Panc1 (cell line): ENCODE results near the gene KLF16. TPM values are rescaled to one million over a fixed set of nuclear protein-coding genes. Genes with fewer than 3 reads are reported as not detected.
"Not testable (repeated sequence)": the region's sequence is repeated elsewhere in the genome, so short reads cannot be mapped to it uniquely, and the experiment has no call there.

Experiments
- ATAC-seq: fragments of 200-7000 bp; cut with Tn5 transposase; 2 replicates; pipeline ENCODE4 v1.9.1; 2020; ENCODE audit warnings: mild to moderate bottlenecking, moderate library complexity
- BruUV-seq: library from RNA; stranded (reverse); fragments of 400-500 nt; replicated peaks from 2 replicates; lab custom pipeline; 2021; lab: Mats Ljungman, UMichigan
- CTCF ChIA-PET: fragments of 300-600 bp; sonication (Branson Sonifier 250); formaldehyde crosslinking; loops from one replicate; lab custom pipeline; 2022; ENCODE audit warnings: antibody characterized with exemption; lab: Charles Lee
- POLR2A ChIA-PET: fragments of 300-600 bp; sonication (Branson Sonifier 250); formaldehyde crosslinking; loops from one replicate; lab custom pipeline; 2022; ENCODE audit warnings: antibody characterized with exemption; lab: Charles Lee
- DNase-seq: peaks from one replicate; pipeline ENCODE4 v3.0.0-alpha.2; 2010; ENCODE audit warnings: low read depth, low spot score
- H3K27ac ChIP-seq: 2 replicates; pipeline ENCODE4 v1.5.1; 2011; ENCODE audit warnings: mild to moderate bottlenecking, low read length, inconsistent platforms
- H3K27me3 ChIP-seq: fragments of 200-500 bp; sonication (Bioruptor generic); 2 replicates; pipeline ENCODE4 v1.6.0; 2014; ENCODE audit warnings: low read length, inconsistent platforms; ENCODE audit not compliant: control insufficient read depth, insufficient read depth
- H3K36me3 ChIP-seq: fragments of 200-500 bp; sonication (Bioruptor generic); 2 replicates; pipeline ENCODE4 v1.5.1; 2014; ENCODE audit warnings: inconsistent platforms, mild to moderate bottlenecking, low read length, moderate library complexity; ENCODE audit not compliant: control insufficient read depth, insufficient read depth
- H3K4me1 ChIP-seq: 2 replicates; pipeline ENCODE4 v1.5.1; 2011; ENCODE audit warnings: inconsistent platforms, mild to moderate bottlenecking, low read length, moderate library complexity; ENCODE audit not compliant: control insufficient read depth, insufficient read depth
- H3K4me3 ChIP-seq, 2 experiments: 2 replicates each; pipeline ENCODE4 v1.5.1; 2011 to 2012; ENCODE audit warnings: low read depth in 2 of 2, low read length in 2 of 2, mild to moderate bottlenecking in 2 of 2, inconsistent platforms in 1 of 2, moderate library complexity in 1 of 2
- H3K9me3 ChIP-seq: fragments of 200-500 bp; sonication (Bioruptor generic); 2 replicates; pipeline ENCODE4 v1.5.1; 2014; ENCODE audit warnings: low read depth, mild to moderate bottlenecking, inconsistent platforms, low read length, moderate library complexity; ENCODE audit not compliant: control insufficient read depth, insufficient read depth
- POLR2AphosphoS5 ChIP-seq: IDR thresholded peaks from 2 replicates; pipeline ENCODE4 v1.6.1; 2012; ENCODE audit warnings: mild to moderate bottlenecking, low read depth, low read length, moderate library complexity
- SIN3A ChIP-seq: IDR thresholded peaks from 2 replicates; pipeline ENCODE4 v1.6.1; 2012; ENCODE audit warnings: low read depth, mild to moderate bottlenecking, low read length, moderate library complexity, borderline replicate concordance; ENCODE audit not compliant: insufficient read depth
- TCF7L2 ChIP-seq: IDR thresholded peaks from 2 replicates; pipeline ENCODE4 v1.6.1; 2011; ENCODE audit warnings: mild to moderate bottlenecking, low read depth, low read length, inconsistent platforms
- in situ Hi-C: cut with HindIII; loops from 2 replicates; pipeline ENCODE4 v1.10.0; 2016; ENCODE audit warnings: low sequenced_read_pairs, low pct_unique_long_range_greater_than_20kb
- intact Hi-C: fragments of 100-400 bp; cut with micrococcal nuclease; formaldehyde crosslinking; loops from one replicate; pipeline ENCODE4 v1.10.0; 2022; ENCODE audit not compliant: unreplicated experiment
- total RNA-seq: library from RNA; stranded (reverse); gene quantifications from one replicate; pipeline ENCODE4 v1.2.1, GENCODE V29; 2021; ENCODE audit not compliant: unreplicated experiment
- TF ChIP-seq, protein P1 (sequence below): fragments of 450-650 bp; IDR thresholded peaks from 2 replicates; pipeline ENCODE4 v1.5.1; 2017; ENCODE audit warnings: mild to moderate bottlenecking
- TF ChIP-seq, protein P2 (sequence below), 2 experiments: IDR thresholded peaks; 2 replicates each; pipeline ENCODE4 v1.6.1; 2011 to 2012; ENCODE audit warnings: low read depth in 2 of 2, control low read depth in 1 of 2, low read length in 1 of 2, mild to moderate bottlenecking in 1 of 2, moderate library complexity in 1 of 2; ENCODE audit not compliant: insufficient read depth in 1 of 2

The KLF16 gene
- total RNA-seq, 1 experiment from 2014 or later: 79.3 TPM

DNA sequence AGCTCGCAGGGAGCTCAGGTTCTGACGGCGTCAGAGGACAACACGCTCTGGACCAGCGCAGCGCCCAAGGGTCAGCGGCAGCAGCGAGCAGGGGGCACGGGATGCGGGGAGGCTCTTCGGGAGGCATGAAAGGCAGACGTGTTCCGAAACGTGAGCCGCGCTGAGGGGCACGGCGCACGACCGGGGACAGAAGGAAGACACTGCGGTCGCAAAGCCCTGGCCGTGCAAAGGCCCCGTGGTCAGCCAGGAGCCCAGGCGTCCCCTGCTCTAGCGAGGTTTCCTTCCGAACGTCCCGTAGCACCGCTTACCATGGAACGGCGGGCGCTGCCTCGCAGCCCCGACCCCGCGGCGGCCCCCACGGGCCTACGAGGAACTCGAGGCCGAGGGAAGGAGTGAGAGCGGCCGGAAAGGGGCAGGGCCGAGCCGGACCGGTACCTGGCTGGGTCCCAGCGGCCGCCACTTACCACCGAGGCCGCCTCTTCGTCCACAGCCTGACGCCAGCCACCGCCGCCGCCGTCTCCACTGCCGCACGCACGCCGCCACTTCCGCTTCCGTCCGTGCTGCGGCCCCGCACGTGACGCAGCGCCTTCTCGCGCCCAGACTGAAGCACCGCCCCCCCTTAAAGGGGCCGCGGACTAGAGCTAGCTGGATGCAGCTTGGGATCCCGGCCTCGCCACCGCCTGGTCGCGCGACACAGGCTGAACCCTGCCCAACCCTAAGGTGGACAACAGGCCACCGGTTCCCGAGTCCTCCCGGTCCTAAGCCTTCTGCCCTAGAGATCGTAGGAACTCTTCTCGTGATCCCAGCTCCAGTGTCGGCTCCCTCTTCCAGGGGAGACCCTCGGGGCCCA, 12.5 kb upstream of the KLF16 start:
- ATAC-seq (peak; percentile 94), DNase-seq (no peak)
- ChIA-PET POLR2A (no interaction called here), CTCF (interaction anchor here (0.6 to 1.2 kb wide), 2 partner anchors 9 to 17 kb away, joined by 3 to 4 read pairs; partner anchors contain the start of gene ABHD17A)
- intact Hi-C loops: no loop called here
- H3K36me3 ChIP-seq: no peaks in the 10 kb centered on the region; the same call in 1 of the 2 replicates
- in situ Hi-C loops: no loop called here
- H3K9me3 ChIP-seq: no peaks in the 10 kb centered on the region
- H3K27ac ChIP-seq: peak overlapping the region; percentile 83
- TF ChIP-seq TCF7L2 (no peak), SIN3A (0 out of 2 replicates have a peak, but pooled peaks have one; percentile 63), POLR2AphosphoS5 (peak; percentile 93)
- TF ChIP-seq, protein P1, sequence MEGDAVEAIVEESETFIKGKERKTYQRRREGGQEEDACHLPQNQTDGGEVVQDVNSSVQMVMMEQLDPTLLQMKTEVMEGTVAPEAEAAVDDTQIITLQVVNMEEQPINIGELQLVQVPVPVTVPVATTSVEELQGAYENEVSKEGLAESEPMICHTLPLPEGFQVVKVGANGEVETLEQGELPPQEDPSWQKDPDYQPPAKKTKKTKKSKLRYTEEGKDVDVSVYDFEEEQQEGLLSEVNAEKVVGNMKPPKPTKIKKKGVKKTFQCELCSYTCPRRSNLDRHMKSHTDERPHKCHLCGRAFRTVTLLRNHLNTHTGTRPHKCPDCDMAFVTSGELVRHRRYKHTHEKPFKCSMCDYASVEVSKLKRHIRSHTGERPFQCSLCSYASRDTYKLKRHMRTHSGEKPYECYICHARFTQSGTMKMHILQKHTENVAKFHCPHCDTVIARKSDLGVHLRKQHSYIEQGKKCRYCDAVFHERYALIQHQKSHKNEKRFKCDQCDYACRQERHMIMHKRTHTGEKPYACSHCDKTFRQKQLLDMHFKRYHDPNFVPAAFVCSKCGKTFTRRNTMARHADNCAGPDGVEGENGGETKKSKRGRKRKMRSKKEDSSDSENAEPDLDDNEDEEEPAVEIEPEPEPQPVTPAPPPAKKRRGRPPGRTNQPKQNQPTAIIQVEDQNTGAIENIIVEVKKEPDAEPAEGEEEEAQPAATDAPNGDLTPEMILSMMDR: no peak
- TF ChIP-seq, protein P2, sequence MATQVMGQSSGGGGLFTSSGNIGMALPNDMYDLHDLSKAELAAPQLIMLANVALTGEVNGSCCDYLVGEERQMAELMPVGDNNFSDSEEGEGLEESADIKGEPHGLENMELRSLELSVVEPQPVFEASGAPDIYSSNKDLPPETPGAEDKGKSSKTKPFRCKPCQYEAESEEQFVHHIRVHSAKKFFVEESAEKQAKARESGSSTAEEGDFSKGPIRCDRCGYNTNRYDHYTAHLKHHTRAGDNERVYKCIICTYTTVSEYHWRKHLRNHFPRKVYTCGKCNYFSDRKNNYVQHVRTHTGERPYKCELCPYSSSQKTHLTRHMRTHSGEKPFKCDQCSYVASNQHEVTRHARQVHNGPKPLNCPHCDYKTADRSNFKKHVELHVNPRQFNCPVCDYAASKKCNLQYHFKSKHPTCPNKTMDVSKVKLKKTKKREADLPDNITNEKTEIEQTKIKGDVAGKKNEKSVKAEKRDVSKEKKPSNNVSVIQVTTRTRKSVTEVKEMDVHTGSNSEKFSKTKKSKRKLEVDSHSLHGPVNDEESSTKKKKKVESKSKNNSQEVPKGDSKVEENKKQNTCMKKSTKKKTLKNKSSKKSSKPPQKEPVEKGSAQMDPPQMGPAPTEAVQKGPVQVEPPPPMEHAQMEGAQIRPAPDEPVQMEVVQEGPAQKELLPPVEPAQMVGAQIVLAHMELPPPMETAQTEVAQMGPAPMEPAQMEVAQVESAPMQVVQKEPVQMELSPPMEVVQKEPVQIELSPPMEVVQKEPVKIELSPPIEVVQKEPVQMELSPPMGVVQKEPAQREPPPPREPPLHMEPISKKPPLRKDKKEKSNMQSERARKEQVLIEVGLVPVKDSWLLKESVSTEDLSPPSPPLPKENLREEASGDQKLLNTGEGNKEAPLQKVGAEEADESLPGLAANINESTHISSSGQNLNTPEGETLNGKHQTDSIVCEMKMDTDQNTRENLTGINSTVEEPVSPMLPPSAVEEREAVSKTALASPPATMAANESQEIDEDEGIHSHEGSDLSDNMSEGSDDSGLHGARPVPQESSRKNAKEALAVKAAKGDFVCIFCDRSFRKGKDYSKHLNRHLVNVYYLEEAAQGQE (IDR thresholded peaks at IDR 0.05; ENCODE audit: insufficient read depth in 1 of 2, low read depth in 2 of 2, low read length in 1 of 2): peak in 1 of 2 experiments; percentile 58; a peak in 1 of 4 replicates
- H3K4me1 ChIP-seq: peaks cover 20% of the 10 kb centered on the region
- H3K27me3 ChIP-seq: no peaks in the 10 kb centered on the region
- no TSS peak for BruUV-seq
- H3K4me3 ChIP-seq: peak overlapping the region; percentile 67 to 80

DNA sequence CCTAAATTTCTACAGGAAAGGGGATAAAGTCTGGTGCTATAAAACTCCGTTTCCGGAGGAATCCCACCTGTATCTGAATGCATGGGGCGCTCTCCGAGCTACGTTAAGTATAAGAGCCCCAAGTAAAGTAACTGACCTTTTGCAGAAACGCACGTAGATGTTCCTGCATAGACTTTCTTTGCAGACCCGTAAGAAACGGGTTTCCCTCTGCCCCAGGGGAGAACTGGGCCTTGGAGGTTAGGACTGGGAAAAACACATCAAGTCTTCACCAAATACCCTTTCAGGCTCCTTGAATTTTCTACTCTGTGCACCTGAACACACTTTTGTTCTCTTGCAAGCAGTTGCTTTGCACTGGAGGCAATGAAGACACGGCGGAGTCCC, 11.9 kb upstream of the KLF16 start:
- DNase-seq, BruUV-seq, ATAC-seq, intact Hi-C loops, POLR2A ChIA-PET, CTCF ChIA-PET, in situ Hi-C loops, H3K27me3 ChIP-seq, H3K9me3 ChIP-seq, H3K36me3 ChIP-seq: not testable (repeated sequence)
- Histone ChIP-seq H3K4me1 (peaks cover 20% of the 10 kb centered on the region), H3K4me3 (peak overlapping the region; percentile 67 to 80), H3K27ac (peak overlapping the region; percentile 83)
